ENCODE measurements around the gene TLX1.

Gene TLX1

DNA sequence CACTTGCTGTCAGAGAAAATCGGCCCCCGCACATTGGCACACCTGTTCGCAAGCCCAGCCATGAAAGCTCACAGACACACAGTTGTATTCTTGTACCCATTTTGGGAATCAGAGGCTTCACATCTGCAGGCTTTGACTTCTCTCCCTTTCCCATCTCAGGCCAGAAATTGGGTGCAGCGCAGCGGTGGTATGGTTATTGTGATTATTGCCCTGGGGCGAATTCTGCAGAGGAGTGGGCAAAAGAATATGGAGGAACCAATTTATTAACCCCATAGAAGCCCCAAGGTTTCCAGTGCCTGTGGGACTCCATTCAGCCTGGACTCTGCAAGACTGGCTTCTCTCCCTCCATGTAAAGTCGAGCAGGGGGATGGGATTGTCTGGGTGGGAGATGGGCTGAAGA is 14.0 kb downstream of the TLX1 start (continued):
- TF ChIP-seq, protein P1, sequence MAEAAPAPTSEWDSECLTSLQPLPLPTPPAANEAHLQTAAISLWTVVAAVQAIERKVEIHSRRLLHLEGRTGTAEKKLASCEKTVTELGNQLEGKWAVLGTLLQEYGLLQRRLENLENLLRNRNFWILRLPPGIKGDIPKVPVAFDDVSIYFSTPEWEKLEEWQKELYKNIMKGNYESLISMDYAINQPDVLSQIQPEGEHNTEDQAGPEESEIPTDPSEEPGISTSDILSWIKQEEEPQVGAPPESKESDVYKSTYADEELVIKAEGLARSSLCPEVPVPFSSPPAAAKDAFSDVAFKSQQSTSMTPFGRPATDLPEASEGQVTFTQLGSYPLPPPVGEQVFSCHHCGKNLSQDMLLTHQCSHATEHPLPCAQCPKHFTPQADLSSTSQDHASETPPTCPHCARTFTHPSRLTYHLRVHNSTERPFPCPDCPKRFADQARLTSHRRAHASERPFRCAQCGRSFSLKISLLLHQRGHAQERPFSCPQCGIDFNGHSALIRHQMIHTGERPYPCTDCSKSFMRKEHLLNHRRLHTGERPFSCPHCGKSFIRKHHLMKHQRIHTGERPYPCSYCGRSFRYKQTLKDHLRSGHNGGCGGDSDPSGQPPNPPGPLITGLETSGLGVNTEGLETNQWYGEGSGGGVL (tag by site-specific recombination; IDR thresholded peaks at IDR 0.05): no peak
- TF ChIP-seq ZNF645 (tag by site-specific recombination; IDR thresholded peaks at IDR 0.05): no peak
- no peak for TF ChIP-seq OVOL3 (tag by site-specific recombination; IDR thresholded peaks at IDR 0.05)
- no peak for TF ChIP-seq KLF7 (tag by site-specific recombination; IDR thresholded peaks at IDR 0.05; ENCODE audit: borderline replicate concordance)
- TF ChIP-seq ZNF132 (tag by site-specific recombination; IDR thresholded peaks at IDR 0.05; ENCODE audit: borderline replicate concordance): no peak
- TF ChIP-seq, protein P2, sequence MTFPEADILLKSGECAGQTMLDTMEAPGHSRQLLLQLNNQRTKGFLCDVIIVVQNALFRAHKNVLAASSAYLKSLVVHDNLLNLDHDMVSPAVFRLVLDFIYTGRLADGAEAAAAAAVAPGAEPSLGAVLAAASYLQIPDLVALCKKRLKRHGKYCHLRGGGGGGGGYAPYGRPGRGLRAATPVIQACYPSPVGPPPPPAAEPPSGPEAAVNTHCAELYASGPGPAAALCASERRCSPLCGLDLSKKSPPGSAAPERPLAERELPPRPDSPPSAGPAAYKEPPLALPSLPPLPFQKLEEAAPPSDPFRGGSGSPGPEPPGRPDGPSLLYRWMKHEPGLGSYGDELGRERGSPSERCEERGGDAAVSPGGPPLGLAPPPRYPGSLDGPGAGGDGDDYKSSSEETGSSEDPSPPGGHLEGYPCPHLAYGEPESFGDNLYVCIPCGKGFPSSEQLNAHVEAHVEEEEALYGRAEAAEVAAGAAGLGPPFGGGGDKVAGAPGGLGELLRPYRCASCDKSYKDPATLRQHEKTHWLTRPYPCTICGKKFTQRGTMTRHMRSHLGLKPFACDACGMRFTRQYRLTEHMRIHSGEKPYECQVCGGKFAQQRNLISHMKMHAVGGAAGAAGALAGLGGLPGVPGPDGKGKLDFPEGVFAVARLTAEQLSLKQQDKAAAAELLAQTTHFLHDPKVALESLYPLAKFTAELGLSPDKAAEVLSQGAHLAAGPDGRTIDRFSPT (tag by site-specific recombination; IDR thresholded peaks at IDR 0.05): no peak
- no peak for TF ChIP-seq ZNF274 (IDR thresholded peaks at IDR 0.05; ENCODE audit: low read length)
- no peak for TF ChIP-seq ZNF274 (tag by site-specific recombination; IDR thresholded peaks at IDR 0.05; ENCODE audit: borderline replicate concordance)
- TF ChIP-seq ZNF394 (tag by site-specific recombination; IDR thresholded peaks at IDR 0.05; ENCODE audit: borderline replicate concordance): no peak
- no peak for TF ChIP-seq ZNF658 (tag by site-specific recombination; IDR thresholded peaks at IDR 0.05)
- TF ChIP-seq ZNF529 (tag by site-specific recombination; IDR thresholded peaks at IDR 0.05; ENCODE audit: insufficient replicate concordance): no peak
- TF ChIP-seq, protein P3, sequence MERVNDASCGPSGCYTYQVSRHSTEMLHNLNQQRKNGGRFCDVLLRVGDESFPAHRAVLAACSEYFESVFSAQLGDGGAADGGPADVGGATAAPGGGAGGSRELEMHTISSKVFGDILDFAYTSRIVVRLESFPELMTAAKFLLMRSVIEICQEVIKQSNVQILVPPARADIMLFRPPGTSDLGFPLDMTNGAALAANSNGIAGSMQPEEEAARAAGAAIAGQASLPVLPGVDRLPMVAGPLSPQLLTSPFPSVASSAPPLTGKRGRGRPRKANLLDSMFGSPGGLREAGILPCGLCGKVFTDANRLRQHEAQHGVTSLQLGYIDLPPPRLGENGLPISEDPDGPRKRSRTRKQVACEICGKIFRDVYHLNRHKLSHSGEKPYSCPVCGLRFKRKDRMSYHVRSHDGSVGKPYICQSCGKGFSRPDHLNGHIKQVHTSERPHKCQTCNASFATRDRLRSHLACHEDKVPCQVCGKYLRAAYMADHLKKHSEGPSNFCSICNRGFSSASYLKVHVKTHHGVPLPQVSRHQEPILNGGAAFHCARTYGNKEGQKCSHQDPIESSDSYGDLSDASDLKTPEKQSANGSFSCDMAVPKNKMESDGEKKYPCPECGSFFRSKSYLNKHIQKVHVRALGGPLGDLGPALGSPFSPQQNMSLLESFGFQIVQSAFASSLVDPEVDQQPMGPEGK (tag by site-specific recombination; IDR thresholded peaks at IDR 0.05): no peak
- TF ChIP-seq ZNF266 (tag by site-specific recombination; IDR thresholded peaks at IDR 0.05; ENCODE audit: low read depth): no peak
- no peak for TF ChIP-seq ZNF174 (tag by site-specific recombination; IDR thresholded peaks at IDR 0.05)

DNA sequence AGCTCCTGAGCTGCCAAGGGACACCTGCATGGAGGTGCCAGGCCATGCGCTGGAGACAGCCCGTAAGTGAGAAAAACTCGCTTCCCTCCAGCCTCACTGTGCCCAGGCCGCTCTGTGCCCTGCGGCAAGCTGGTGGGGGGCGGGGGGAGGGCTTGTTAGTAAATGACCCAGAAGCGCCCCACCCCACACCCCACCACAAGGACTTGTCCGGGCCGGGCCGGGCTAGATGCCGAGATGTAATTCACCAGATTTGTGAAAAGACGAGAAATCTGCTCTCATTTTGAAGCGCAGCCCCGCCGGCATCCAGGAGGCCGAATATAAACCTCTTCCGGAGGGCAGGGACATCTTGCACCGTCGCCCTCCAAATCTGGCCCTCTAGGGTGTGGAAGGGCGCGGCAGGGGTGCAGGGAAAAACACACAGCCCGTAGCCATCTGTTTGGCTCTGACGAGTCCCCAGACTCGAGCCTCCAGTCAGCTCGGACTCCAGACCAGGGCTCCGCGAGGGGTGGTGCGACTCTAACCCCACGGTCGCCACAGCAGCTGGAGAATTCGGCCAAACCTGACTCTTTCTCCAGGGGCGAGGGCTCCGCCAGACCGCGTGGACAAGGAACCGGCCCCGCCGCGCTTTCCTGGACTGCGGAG is 14.8 kb downstream of the TLX1 start:
- Histone ChIP-seq H3K27ac (ENCODE audit: extremely low read depth, low read depth, low read length) (no peak overlapping the region), H3K9me3 (ENCODE audit: control insufficient read depth, insufficient read depth, low read depth, low read length) (no peaks in the 10 kb centered on the region), H3K36me3 (ENCODE audit: control insufficient read depth in 2 of 2, insufficient read depth in 1 of 2, low read length in 2 of 2) (no peaks in the 10 kb centered on the region), H3K4me3 (ENCODE audit: low read depth, low read length) (no peak overlapping the region), H3K4me1 (ENCODE audit: control insufficient read depth, insufficient read depth, low read length) (no peaks in the 10 kb centered on the region)
- CTCF ChIA-PET: interaction anchor here (0.7 to 19.6 kb wide), 4 partner anchors 11 to 115 kb away, joined by 3 to 506 read pairs (median 4); partner anchors contain the start of genes PDZD7 and SFXN3
- POLR2A ChIA-PET: no interaction called here
- TF ChIP-seq REPIN1 (tag by site-specific recombination; IDR thresholded peaks at IDR 0.05; ENCODE audit: low read depth) (no peak), ZNF510 (tag by site-specific recombination; IDR thresholded peaks at IDR 0.05; ENCODE audit: insufficient replicate concordance) (no peak), ZSCAN23 (tag by site-specific recombination; IDR thresholded peaks at IDR 0.05) (no peak), ZNF600 (tag by site-specific recombination; IDR thresholded peaks at IDR 0.05) (no peak), SCRT2 (tag by site-specific recombination; IDR thresholded peaks at IDR 0.05) (no peak), HOXC10 (CRISPR knock-in tag; IDR thresholded peaks at IDR 0.05) (no peak), ZNF561 (tag by site-specific recombination; IDR thresholded peaks at IDR 0.05; ENCODE audit: borderline replicate concordance) (no peak), ZNF24 (tag by site-specific recombination; IDR thresholded peaks at IDR 0.05) (no peak), ZNF202 (tag by site-specific recombination; IDR thresholded peaks at IDR 0.05; ENCODE audit: borderline replicate concordance) (no peak), ZNF112 (tag by site-specific recombination; IDR thresholded peaks at IDR 0.05) (no peak), ZNF530 (tag by site-specific recombination; IDR thresholded peaks at IDR 0.05; ENCODE audit: low read depth) (no peak)
- TF ChIP-seq, protein P4, sequence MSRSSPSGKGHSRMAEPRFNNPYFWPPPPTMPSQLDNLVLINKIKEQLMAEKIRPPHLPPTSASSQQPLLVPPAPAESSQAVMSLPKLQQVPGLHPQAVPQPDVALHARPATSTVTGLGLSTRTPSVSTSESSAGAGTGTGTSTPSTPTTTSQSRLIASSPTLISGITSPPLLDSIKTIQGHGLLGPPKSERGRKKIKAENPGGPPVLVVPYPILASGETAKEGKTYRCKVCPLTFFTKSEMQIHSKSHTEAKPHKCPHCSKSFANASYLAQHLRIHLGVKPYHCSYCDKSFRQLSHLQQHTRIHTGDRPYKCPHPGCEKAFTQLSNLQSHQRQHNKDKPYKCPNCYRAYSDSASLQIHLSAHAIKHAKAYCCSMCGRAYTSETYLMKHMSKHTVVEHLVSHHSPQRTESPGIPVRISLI (tag by site-specific recombination; IDR thresholded peaks at IDR 0.05): no peak
- TF ChIP-seq, protein P3 (tag by site-specific recombination; IDR thresholded peaks at IDR 0.05): no peak
